GM18526 (cell line): ENCODE results near the gene KIRREL3.

Experiments used
- POLR2A ChIP-seq: IDR thresholded peaks from 3 replicates; pipeline ENCODE4 v1.6.1; 2011; ENCODE audit not compliant: insufficient read length; ENCODE audit errors: extremely low read depth

KIRREL3 gene

DNA sequence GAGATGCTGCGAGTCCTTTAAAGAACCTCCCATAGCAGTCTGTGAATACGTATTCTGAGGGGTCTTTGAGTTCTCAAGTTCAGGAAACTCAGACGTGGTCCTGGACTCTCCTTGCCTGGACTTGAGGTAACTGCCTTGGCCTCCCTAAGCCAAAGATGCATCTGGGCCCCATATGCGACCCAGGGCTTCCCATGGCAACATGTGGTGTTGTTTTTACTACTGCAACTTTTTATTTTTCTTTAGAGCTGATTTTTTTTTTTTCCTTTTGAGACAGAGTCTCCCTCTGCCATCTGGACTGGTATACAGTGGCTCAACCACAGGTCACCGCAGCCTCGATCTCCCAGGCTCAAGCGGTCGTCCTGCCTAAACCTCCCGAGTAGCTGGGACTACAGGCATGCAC lies 324.0 kb downstream of the KIRREL3 start:
- no peak for TF ChIP-seq POLR2A

- no peak for TF ChIP-seq POLR2A
Measured at GRCh38 chr11:126673319-126673718, 327.3 kb downstream of the KIRREL3 start.

- TF ChIP-seq POLR2A = no peak
Measured at GRCh38 chr11:126669416-126669815, 331.2 kb downstream of the KIRREL3 start.

- TF ChIP-seq POLR2A = no peak
Measured at GRCh38 chr11:126664643-126665042, 335.9 kb downstream of the KIRREL3 start.

- TF ChIP-seq POLR2A = no peak
Measured at GRCh38 chr11:126663749-126664592, 336.6 kb downstream of the KIRREL3 start.

DNA sequence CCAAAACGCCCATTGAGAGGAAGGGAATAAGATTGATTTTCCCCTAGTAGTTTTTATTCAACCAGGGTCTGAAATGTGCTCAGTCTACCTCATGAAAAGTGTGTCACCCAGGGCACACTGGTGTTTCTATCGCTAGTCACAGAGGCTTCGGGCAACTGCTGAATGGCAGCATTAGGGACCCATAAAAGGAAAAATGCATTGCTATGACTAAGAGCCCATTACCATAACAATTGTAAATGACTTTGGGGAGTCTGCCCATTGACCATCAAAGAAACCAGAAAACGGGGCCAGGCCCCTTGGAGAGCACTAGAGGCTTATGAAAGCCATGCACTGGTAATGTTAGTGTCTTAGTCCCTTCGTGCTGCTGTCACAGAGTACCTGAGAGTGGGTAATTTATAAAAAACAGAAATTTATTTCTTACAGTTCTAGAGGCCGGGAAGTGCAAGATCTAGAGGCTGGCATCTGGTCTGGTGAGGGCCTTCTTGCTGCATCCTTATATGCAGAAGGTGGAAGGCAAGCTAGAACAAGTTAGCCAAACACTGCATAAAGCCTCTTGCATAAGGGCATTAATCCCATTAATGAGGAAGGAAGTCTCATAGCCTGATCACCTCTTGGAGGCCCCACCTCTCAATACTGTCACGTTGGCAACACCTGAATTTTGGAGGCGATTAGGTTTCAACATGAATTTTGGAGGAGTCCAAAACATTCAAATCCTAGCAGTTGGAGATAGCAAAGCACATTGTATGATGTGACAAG lies 338.4 kb downstream of the KIRREL3 start:
- TF ChIP-seq POLR2A = no peak

DNA sequence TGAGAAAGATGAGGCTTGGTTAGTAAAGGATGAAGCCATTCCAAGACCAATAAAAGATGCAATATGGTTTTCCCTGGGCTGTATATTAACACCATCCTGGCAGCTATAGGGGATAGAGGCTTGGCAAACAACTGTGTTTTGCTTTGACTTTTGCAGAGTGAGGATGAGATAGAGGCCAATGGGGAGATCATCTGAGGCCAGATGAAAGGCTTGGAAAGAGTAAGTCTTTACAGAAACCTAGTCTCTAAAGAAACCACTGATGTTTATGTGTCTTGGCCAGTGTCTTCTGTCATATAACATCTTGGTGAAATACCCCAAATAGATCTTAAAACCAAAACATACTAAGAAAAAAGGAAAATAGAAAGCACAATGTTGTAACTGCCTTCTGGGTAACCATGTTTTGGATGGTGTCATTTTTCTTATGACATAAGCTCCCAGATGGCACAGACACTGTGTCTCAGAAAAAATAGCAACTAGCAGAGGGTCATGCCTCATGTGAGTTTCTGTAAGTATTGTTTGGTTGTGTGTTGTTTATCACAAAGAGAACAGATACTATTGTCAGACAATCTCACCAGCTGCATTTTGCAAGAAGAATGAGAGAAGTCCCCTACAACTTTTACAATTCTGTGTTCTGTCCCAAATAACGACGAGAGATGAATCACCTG lies 339.7 kb downstream of the KIRREL3 start:
- no peak for TF ChIP-seq POLR2A

DNA sequence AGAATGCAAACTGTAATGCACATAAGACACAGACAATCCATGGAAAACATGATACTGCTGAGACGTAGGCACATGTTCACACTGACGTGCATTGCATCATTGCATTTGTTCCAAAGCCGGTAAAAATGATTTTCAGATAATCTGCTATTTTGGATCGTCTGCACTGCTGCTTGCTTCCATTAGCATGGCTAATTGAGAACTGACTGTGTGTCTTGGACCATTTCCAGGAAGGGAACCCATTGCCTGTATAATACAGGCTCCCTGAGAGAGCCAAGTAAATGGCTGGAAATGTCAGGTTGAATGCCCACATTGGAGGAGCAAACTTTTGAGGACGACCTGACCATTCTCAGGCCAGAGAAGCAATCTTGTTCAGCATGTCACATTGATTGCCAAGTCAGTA lies 340.2 kb downstream of the KIRREL3 start:
- TF ChIP-seq POLR2A = no peak

GRCh38 chr11:126658306-126659056 lies 342.1 kb downstream of the KIRREL3 start:
- no peak for TF ChIP-seq POLR2A

GRCh38 chr11:126655807-126656128 lies 344.8 kb downstream of the KIRREL3 start:
- no peak for TF ChIP-seq POLR2A

DNA sequence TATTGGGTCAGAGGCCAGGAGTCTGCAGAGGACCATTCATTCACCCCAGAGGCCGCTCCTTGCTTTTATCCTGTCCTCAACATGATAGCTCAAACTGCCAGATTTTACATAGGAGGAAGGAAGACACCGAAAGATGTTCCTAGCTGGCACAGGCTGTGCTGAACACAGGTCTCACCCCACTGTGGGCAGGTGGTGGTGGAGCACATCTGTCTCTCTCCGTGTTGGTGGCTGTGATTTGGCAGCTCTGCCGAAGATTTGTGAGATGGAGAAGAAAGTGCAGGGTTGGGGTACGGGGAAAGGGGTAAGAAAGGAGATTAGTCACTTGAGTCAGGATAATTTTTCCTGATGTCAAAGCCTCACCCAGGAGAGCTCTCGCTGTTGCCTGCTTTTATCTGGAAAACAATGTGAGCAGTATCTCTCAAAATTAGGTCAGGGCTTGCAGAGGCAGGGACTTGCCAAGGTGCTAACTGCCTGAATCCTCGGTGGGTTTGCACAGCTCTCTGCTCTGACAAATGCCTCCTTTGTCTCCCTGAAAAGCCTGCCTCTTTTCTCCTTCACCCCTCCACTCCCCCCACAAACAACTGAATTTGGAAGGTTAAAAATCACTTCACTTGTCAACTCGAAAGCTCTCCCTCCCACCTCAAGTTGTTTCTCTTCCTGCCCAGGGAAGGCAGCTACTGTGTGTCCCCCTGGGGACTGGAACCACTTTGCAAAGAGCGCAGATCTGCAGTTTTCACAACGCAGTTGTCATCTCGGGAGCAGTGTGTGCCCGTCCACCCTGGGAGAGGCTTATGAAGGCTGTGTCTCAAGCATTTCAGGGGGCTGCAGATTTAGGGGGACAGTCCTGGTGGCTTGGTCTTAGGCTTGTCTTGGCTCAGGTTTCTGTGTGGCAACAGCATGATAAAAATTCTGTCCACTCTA lies 345.4 kb downstream of the KIRREL3 start:
- no peak for TF ChIP-seq POLR2A

GRCh38 chr11:126653040-126653439 lies 347.5 kb downstream of the KIRREL3 start:
- no peak for TF ChIP-seq POLR2A

DNA sequence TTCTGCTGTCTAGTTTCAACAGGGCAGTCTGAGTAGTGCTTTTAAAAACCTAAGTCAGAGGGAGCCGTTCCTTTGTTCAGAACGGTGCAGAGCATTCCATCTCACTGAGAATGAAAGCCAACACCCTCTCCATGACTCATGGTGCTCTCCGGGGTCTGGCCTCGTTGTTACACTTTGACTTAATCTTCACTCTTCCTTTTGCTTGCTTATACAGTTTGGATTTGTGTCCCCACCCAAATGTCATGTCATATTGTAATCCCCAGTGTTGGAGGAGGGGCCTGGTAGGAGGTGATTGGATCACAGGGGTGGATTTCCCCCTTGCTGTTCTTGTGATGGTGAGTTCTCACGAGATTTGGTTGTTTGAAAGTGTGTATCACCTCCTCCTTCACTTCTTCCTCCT lies 352.8 kb downstream of the KIRREL3 start:
- no peak for TF ChIP-seq POLR2A

DNA sequence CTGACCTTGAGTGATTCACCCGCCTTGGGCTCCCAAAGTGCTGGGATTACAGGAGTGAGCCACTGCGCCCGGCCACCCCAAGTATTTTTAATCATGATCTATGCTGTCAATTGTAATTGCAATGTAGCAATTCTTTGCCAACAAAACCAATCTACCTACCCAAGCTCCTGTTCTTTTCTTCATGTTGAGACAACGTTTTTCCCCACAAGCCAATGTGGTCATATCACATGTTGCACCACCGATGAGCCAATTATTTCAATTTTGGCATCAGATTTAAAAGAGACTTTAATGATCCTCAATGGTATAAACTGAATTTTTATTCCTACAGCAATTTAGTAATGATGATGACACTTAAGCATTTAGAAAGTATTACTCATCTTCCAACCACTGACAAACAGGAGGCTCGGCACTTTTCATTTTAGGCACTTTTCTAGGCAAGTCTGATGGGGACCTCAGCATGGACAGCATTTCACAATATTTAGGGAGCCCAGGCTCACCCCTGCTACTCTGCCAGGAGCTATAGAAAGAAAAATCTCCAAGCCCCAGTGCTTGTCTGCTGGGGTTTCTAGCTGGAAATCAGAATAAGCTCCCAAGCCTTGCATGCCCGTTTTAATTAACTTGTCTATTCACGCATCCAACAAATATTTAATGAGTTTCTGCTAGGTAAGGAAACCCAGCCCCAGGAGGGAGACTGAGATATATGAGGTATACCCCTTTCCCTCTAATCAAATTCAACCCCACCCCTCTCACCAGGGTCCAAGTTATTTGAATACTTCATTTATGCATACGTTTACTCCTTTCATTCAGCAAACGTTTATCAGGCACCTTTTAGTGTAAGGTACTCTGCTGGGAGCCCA lies 353.6 kb downstream of the KIRREL3 start:
- TF ChIP-seq POLR2A = no peak

GRCh38 chr11:126645186-126645585 lies 355.4 kb downstream of the KIRREL3 start:
- no peak for TF ChIP-seq POLR2A
